Measurements from ENCODE around the gene DTNB.
"Not testable (repeated sequence)": the region's sequence is repeated elsewhere in the genome, so short reads cannot be mapped to it uniquely, and the experiment has no call there.

The DTNB gene

GRCh38 chr2:25539136-25539535 lies 134.2 kb downstream of the DTNB start:
- H3K9me2 ChIP-seq (replicated peaks; ENCODE audit: insufficient read depth, low read length) = no peaks in the 10 kb centered on the region
- TF ChIP-seq CTCF (IDR thresholded peaks at IDR 0.05; ENCODE audit: insufficient read depth, low read length, poor library complexity, severe bottlenecking) (no peak), EZH2phosphoT487 (conservative IDR thresholded peaks at IDR 0.05; ENCODE audit: low read length) (no peak)
- H3K27ac ChIP-seq (ENCODE audit: low read depth, low read length) = no peak overlapping the region
- no peak overlapping the region for H2AFZ ChIP-seq (ENCODE audit: low read depth, low read length, severe bottlenecking)
- H3K4me2 ChIP-seq (ENCODE audit: low read depth, low read length, poor library complexity, severe bottlenecking) = no peak overlapping the region
- H3K4me3 ChIP-seq (ENCODE audit: insufficient read depth, low read length, poor library complexity, severe bottlenecking) = no peak overlapping the region
- H3K9ac ChIP-seq (ENCODE audit: low read length) = no peak overlapping the region
- no peaks in the 10 kb centered on the region for H3K79me2 ChIP-seq (ENCODE audit: insufficient read depth, low read length)
- no peaks in the 10 kb centered on the region for H3K36me3 ChIP-seq (ENCODE audit: low read length)
- no peaks in the 10 kb centered on the region for H3K27me3 ChIP-seq (ENCODE audit: low read length)
- H4K20me1 ChIP-seq (ENCODE audit: low read depth, low read length) = no peaks in the 10 kb centered on the region
- no peaks in the 10 kb centered on the region for H3F3A ChIP-seq (ENCODE audit: insufficient read depth)
- H3K9me3 ChIP-seq (ENCODE audit: insufficient read depth, low read length) = no peaks in the 10 kb centered on the region

- H3K9me3 ChIP-seq (ENCODE audit: insufficient read depth, low read length) = no peaks in the 10 kb centered on the region
- H2AFZ ChIP-seq (ENCODE audit: low read depth, low read length, severe bottlenecking) = no peak overlapping the region
- TF ChIP-seq EZH2phosphoT487 (conservative IDR thresholded peaks at IDR 0.05; ENCODE audit: low read length) (no peak), CTCF (IDR thresholded peaks at IDR 0.05; ENCODE audit: insufficient read depth, low read length, poor library complexity, severe bottlenecking) (no peak)
- H3K4me3 ChIP-seq (ENCODE audit: insufficient read depth, low read length, poor library complexity, severe bottlenecking) = no peak overlapping the region
- H3K36me3 ChIP-seq (ENCODE audit: low read length) = no peaks in the 10 kb centered on the region
- no peaks in the 10 kb centered on the region for H3F3A ChIP-seq (ENCODE audit: insufficient read depth)
- H3K27ac ChIP-seq (ENCODE audit: low read depth, low read length) = no peak overlapping the region
- H3K9me2 ChIP-seq (replicated peaks; ENCODE audit: insufficient read depth, low read length) = no peaks in the 10 kb centered on the region
- no peaks in the 10 kb centered on the region for H3K79me2 ChIP-seq (ENCODE audit: insufficient read depth, low read length)
- no peak overlapping the region for H3K4me2 ChIP-seq (ENCODE audit: low read depth, low read length, poor library complexity, severe bottlenecking)
- no peaks in the 10 kb centered on the region for H3K27me3 ChIP-seq (ENCODE audit: low read length)
- no peaks in the 10 kb centered on the region for H4K20me1 ChIP-seq (ENCODE audit: low read depth, low read length)
- no peak overlapping the region for H3K9ac ChIP-seq (ENCODE audit: low read length)
Measured at GRCh38 chr2:25537526-25537925, 135.9 kb downstream of the DTNB start.

GRCh38 chr2:25535411-25536289 lies 137.7 kb downstream of the DTNB start:
- H3K9me2 ChIP-seq (replicated peaks; ENCODE audit: insufficient read depth, low read length); H2AFZ ChIP-seq (ENCODE audit: low read depth, low read length, severe bottlenecking); H3K4me2 ChIP-seq (ENCODE audit: low read depth, low read length, poor library complexity, severe bottlenecking); H3K9ac ChIP-seq (ENCODE audit: low read length); H3K36me3 ChIP-seq (ENCODE audit: low read length); H3K9me3 ChIP-seq (ENCODE audit: insufficient read depth, low read length); H4K20me1 ChIP-seq (ENCODE audit: low read depth, low read length); H3K4me3 ChIP-seq (ENCODE audit: insufficient read depth, low read length, poor library complexity, severe bottlenecking); H3K27ac ChIP-seq (ENCODE audit: low read depth, low read length); H3K27me3 ChIP-seq (ENCODE audit: low read length); H3K79me2 ChIP-seq (ENCODE audit: insufficient read depth, low read length); H3F3A ChIP-seq (ENCODE audit: insufficient read depth): not testable (repeated sequence)

GRCh38 chr2:25534937-25535336 lies 138.4 kb downstream of the DTNB start:
- not testable (repeated sequence) for H3K79me2 ChIP-seq (ENCODE audit: insufficient read depth, low read length); H3K9ac ChIP-seq (ENCODE audit: low read length); H3K27me3 ChIP-seq (ENCODE audit: low read length); H2AFZ ChIP-seq (ENCODE audit: low read depth, low read length, severe bottlenecking); H3K9me3 ChIP-seq (ENCODE audit: insufficient read depth, low read length); H3K27ac ChIP-seq (ENCODE audit: low read depth, low read length); H3K36me3 ChIP-seq (ENCODE audit: low read length); H3K4me3 ChIP-seq (ENCODE audit: insufficient read depth, low read length, poor library complexity, severe bottlenecking); H3K9me2 ChIP-seq (replicated peaks; ENCODE audit: insufficient read depth, low read length); H4K20me1 ChIP-seq (ENCODE audit: low read depth, low read length); H3K4me2 ChIP-seq (ENCODE audit: low read depth, low read length, poor library complexity, severe bottlenecking); H3F3A ChIP-seq (ENCODE audit: insufficient read depth)
